Fibroblast of skin of right biceps (primary cell): ENCODE data around the gene PHF2.

ENCODE experiments used
- DNase-seq: peaks from one replicate; pipeline ENCODE4 v3.0.0-alpha.2; 2013

PHF2 gene

GRCh38 chr9:93569621-93570174, 6.7 kb upstream of the PHF2 start:
- DNase-seq, result no peak

- DNase-seq, result no peak
Observed at GRCh38 chr9:93572221-93572620, 4.2 kb upstream of the PHF2 start.

- DNase-seq, result no peak
Observed at GRCh38 chr9:93572636-93573515, 3.5 kb upstream of the PHF2 start.

- no peak for DNase-seq
Observed at GRCh38 chr9:93573516-93573828, 2.9 kb upstream of the PHF2 start.

DNA sequence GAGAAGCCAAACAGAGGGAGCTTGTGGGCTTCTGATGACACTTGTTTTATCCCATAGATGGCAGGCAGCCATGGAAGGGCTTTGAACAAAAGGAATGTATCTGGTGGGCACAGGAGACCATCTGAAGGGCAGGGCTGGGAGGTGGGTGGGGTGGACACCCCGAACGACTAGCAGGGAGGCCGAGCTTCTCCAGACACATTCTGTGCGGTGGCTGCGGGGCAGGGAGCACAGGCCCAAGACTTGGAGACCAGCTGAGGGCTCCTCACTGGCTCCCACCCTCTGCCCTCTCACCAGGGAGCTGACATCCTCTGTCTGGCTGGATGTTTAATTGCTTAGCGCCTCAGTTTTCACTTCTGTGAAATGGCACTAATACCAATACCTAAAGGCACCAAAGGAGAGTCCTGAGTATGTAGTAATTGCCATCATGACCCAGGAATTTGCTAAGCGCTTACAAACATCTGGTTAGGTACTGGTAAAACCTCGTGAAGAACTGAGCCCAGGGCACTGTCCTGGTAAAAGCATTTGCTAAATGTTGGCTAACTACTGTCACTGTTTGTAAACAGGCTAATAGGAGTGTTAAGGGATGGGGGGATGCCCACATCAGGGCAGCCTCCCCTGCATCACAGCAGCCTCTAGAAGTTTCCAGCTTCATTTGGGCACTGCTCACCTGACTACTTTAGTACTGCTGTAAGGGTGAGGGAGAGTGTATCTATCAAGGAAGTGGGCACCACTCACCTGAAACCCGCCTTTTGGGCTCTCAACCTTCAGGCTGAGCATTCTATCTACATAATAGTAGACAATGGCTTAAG, 2.1 kb upstream of the PHF2 start:
- DNase-seq, result no peak

DNA sequence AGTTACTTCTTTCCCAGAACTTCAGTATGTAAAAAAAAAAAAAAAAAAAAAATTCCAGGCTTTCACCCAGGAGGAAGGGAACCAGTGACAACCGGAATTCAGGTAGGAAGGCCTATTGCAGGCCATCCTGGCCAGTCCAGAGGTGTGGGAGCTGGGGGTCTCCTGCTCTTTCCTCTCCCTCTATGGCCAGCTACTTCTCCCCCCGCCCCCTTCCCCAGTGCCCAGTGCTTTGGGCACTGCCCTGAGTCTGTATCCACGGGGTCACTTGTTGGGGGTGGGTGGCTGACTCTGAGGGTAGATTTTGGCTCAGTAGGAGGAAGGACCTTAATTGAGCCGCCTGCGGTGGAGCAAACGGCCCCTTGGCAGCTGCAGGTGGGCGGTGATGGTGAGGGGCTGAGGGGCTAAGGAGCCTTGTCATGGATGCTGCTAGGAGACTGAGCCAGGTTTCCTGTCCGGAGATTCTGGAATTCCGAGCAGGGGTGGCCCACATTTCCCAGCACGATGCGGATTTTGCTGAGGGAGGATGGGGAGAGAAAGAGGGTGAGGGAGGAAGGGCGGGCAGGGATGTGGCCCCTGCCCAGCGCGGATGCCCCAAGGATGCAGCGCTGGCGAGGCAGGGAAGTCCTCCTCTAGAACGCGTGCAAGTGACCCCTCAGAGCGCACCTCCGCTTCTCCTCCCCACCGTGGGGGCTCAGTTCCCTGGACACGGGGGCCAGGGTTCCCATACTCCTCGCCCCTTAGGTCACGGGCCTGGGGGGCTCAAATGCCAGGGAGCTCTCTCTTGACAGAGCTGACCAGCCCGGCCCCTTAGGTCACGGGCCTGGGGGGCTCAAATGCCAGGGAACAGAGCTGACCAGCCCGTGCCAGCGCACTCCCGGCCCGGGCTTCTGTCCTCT, 1.2 kb upstream of the PHF2 start:
- no peak for DNase-seq

- DNase-seq, result peak; percentile 46
Observed at GRCh38 chr9:93575796-93576257, 557 bp upstream of the PHF2 start.

- peak; percentile 30 for DNase-seq
Observed at GRCh38 chr9:93577078-93577974, 942 bp downstream of the PHF2 start.

DNA sequence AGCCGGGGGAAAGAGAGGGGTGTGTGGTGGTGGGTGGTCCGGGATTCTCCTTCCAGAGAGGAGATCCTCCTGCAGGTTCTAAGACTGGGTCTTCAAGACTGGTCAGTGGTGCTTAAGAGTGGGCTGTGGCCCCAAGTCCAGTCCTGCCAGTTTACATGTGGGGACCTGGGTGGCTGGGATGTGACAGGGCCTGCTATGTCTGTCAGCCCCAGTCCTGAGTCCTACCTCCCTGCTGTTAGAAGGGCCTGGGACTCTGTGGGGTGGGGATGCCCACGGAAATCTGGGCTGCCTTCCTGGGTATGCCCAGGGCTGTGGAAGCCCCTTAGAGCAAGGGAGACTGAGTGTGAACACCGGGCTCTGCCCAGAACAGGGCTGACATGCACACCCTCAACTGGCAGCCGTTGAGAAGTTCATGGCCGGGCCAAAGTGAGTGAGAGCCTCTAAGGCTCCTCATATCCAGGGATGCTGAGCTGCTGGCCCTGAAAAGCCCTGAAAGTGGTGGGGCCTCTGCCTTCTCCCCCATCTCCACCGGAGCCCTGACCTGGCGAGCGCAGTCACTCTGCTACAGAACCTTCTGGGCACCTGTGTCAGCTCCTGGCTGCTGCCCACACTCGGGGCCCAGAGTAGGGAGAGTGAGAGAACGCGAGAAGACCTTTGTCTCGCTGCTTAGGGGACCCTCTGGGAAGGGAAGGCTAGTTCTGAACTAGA, 1.7 kb downstream of the PHF2 start:
- DNase-seq, result no peak

DNA sequence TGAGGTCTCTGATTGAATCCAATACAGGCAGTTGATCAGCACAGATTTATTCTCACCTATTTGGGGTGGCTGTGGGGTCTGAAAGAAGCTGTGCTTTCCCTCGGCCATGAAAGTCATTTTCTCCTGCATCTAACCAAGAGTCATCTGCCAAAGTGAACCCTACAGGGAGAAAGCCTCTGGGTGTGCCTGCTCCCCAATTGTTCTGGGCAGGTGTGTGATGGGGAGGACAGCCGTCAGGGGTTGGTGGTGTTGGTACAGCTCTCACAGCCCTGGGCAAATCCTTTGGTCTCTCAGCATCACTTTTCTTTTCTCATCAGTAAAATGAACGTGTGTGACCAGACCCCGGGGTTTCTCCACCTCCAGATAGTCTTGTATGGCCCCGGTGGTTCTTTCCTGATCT, 2.5 kb downstream of the PHF2 start:
- DNase-seq, result no peak

GRCh38 chr9:93579711-93580516, 3.5 kb downstream of the PHF2 start:
- DNase-seq, result no peak

DNA sequence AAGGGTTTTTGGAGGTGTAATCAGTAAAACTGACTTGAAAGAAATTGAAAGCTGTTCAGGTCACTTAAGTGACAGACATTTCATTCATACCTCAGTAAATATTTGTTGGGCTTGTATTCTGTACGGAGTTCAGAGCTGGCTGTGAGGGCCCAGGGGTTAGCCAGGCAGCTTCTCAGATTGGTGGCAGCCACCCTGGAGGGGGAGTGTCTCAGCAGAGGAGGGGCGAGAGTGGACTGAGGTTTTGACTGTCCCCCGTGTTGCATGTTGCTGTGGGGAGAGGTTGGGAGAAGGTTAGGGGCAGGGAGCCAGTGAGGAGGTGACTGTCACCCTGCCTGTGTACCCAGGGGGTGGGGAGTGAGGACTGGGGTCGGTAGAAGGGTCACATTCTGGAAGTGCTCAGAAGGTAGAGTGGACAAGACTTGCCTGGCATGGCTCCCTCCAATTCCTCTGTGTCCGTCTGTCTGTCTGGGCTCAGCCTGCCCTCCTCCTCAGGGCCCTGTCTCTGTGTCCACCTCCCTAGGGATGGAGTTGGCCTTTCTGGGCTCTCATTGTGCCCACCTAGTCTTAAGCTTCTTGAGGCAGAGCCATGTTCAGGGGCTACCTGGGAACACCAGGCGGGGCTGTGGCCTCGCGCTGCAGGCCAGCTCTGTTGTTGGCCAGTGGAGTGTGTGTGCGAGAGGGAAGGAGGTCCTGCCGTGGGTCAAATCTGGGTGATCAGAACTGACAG, 4.4 kb downstream of the PHF2 start:
- no peak for DNase-seq

- no peak for DNase-seq
Observed at GRCh38 chr9:93582115-93582514, 5.7 kb downstream of the PHF2 start.

- no peak for DNase-seq
Observed at GRCh38 chr9:93582550-93582949, 6.2 kb downstream of the PHF2 start.

- DNase-seq, result no peak
Observed at GRCh38 chr9:93585259-93585658, 8.9 kb downstream of the PHF2 start.

GRCh38 chr9:93585695-93586094, 9.3 kb downstream of the PHF2 start:
- DNase-seq, result no peak

GRCh38 chr9:93586290-93587057, 10.1 kb downstream of the PHF2 start:
- DNase-seq, result no peak

- DNase-seq, result no peak
Observed at GRCh38 chr9:93587284-93587650, 10.9 kb downstream of the PHF2 start.
